ELF-1 (cell line): ENCODE measurements around the gene ZBTB7C.

Experiments
- DNase-seq: peaks from one replicate; pipeline ENCODE4 v3.0.0-alpha.2; 2016; ENCODE audit warnings: low read depth, low spot score

The ZBTB7C gene

DNA sequence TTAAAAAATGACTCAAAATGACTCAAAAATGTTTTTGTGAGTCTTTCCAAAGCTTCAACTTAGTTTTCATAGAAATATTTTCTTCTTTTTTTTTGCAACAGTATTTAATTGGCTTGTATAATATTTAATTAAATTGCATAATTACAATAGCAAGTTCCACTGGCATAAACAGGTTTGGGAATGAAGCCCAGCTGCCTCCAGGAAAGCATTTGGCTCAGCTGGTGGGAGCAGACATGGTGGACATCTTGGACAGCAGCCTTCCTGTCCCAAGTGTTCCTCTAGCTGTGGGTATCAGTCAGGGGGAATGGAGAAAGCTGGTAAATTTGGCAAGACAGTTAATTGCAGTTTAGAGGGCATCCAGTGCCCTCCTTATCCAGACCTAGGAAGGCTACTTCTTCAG, 213.4 kb downstream of the ZBTB7C start:
- no peak for DNase-seq

GRCh38 chr18:48194591-48195181, 214.5 kb downstream of the ZBTB7C start:
- DNase-seq, result no peak

DNA sequence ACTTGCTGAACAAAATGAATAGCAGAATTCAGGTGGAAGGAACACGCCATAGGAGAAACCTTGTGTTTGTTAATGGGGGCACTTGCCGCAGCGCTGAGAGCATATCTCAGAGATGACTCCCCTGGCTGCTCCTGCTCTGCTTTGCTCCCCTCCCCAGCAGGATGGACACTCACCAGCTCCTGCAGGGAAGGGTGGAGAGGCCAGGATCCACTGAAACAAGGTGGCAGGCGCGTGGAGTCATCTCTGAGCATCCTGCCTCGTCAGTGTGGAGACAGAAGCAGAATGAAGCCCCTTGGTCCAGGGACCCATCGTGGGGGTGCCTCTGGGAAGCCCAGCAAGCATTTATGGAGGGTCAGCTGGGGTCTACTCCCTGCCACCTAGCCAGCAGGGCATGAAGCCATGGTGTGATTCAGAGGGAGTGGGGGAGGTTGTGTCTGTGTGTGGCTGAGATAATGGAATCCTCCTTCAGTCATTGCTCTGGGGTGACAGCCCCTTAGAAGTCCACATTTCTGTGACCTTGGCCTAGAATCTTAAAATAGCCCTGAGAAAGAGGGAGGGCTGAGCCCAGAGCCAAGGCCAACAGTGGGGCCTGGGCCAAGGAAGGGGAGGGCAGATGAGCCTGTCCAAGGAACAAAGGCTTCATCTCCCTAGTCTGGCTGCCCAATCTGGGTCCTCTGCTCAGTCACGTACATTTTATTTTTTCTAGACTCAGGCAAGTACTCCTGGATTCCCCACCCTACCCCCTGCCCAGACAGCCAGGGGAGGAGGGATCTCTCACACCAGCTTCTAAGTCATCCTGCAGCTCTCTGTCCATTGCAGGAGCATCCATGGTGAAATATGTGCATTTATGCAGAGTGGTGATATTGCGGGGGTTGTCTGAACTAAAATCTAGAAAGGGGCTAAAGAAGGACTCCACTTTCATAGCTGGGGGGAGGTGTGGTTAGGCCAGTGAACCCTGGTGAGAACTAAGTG, 215.4 kb downstream of the ZBTB7C start:
- no peak for DNase-seq

GRCh38 chr18:48192542-48192941, 216.6 kb downstream of the ZBTB7C start:
- no peak for DNase-seq

- peak; percentile 39 for DNase-seq
Measured at GRCh38 chr18:48191494-48191893, 217.7 kb downstream of the ZBTB7C start.

- no peak for DNase-seq
Measured at GRCh38 chr18:48190994-48191393, 218.2 kb downstream of the ZBTB7C start.

DNA sequence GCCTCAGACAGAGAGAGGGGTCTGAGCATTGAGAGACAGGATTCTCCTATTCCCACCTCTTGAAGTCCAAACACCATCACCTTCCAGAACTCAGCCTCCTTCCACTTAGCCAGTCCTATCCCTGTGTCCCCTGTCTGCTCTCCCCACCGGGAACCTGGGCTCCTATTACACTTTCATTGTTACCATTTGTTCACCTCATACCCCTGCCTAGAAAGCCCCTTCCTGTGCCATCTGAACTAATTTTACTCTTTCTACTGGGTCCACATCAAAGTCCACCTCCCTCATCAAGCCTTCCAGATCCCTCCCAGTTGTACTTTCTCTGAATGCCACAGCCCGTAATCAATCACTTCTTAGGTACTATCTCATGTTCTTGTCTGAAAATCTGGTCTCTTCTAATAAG, 220.6 kb downstream of the ZBTB7C start:
- DNase-seq, result no peak

- DNase-seq, result no peak
Measured at GRCh38 chr18:48186861-48187260, 222.3 kb downstream of the ZBTB7C start.

DNA sequence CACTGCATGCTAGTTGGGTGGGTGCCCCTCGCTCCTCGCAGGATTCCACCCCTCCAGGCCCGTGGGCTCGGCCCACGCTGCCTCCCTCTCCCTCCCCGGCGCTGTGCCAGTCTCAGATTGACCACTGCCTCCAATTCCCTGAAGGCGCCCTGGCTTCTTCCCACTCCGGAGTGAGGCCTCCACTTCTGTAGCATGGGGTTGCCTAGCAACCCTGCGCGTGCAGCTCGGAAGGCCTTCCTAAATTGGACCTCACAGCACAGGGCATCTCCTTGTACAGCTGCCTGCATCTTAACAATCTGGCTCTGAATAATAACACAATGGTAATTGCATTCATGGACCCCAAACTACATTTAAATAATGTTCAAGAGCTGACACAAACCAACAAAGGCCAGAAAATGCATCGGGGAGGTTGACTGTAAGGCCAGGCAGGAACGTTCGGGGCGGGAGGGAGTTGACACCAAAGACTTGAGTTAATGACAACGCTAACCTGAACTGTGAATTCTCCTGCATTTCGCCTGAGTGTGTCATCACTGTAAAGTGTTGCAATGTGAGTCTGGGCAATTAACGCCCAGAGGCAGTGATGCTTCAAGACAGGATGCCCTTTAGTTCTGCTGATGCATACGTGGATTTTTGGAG, 222.9 kb downstream of the ZBTB7C start:
- DNase-seq, result peak; percentile 26

- DNase-seq, result no peak
Measured at GRCh38 chr18:48184118-48184517, 225.1 kb downstream of the ZBTB7C start.

DNA sequence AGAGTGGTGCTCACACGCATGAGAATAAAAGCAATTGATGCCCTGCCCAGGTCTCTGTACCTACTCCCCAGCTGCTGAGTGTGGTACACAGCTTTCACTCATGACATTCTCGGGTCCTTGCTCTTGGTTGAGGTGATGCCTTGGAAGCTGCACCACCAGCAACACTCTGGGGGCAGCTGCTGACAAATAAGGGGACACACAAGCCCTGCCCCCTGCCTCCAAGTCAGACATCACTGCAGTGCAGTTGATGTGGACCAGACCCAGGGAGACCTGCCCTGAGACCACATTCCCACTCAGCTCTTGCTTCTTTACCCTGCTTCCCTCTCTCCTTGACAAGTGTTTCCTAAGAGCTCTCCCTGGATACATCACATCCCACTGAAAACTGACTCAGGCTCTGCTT, 225.6 kb downstream of the ZBTB7C start:
- DNase-seq, result no peak

- no peak for DNase-seq
Measured at GRCh38 chr18:48182779-48183178, 226.4 kb downstream of the ZBTB7C start.

DNA sequence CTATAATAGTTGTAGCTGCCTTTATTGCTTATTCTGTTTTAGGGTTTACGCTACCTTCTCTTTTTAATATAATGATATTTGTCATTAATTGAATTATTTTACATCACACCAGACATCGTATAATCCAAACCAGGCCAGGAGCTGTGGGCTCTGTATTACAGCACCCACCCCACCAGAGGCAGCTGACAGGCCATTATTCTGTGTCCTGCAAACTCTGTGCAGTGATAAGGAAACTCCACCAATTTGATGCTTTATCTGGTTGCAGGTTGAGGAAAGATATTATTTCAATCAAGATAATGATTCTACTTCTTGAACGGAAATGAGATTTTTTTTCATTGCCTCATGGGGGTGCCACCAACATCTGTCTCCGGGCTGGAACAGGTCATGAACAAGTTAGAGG, 227.3 kb downstream of the ZBTB7C start:
- DNase-seq, result no peak

DNA sequence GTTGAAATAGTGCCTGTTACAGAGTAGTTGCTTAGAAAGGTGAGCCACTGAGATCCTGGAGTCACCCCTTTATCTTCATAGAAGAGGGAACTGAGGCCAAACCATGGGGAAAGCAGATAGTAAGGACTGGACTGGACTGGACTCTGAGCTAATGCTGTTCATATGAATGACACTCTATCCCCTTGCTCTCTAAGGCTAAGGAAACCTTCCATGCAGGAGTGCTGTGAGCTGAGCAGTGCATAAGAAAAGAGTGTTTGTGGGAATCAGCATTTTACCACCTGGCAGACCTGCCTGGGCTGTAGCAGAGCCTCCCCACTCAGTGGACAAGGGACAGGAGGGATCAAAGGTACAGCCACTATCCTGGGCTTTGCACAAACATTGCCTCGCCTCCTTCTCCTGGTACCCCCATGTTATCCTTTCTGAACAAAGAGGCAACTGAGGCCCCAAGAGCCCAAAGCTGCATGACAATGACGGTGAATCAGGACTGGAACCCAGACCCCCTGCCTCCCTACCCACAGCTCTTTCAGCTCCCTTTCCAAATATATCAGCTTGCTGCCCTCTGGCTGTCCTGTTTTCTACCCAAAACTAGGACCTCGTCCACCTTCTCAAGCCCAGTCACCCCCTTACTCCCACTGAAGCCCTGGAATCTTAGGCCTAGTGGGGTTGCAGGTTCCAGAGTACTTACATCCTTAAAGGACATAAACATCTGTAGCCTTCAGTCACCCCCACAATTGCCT, 227.9 kb downstream of the ZBTB7C start:
- no peak for DNase-seq

- DNase-seq, result no peak
Measured at GRCh38 chr18:48179666-48180065, 229.5 kb downstream of the ZBTB7C start.

- DNase-seq, result no peak
Measured at GRCh38 chr18:48179001-48179400, 230.2 kb downstream of the ZBTB7C start.

DNA sequence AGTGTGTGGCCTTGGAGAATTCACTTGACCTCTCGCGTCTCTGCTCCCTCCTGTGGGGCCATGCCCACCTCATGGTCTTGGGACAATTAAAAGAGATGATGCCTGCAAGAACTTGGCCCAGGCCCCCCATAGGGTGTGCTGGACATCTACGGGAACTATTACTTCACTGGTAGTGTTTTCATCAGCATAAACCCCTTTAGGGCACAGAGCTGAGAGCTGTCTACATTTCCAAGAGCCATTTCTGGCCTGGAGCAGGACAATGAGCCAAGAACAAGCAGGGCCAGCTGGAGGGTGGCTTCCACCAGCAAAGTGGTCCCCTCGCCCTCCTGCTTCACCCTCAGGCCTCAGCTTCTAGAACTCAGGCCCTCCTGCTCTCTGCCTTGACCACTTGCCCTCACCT, 232.3 kb downstream of the ZBTB7C start:
- no peak for DNase-seq

DNA sequence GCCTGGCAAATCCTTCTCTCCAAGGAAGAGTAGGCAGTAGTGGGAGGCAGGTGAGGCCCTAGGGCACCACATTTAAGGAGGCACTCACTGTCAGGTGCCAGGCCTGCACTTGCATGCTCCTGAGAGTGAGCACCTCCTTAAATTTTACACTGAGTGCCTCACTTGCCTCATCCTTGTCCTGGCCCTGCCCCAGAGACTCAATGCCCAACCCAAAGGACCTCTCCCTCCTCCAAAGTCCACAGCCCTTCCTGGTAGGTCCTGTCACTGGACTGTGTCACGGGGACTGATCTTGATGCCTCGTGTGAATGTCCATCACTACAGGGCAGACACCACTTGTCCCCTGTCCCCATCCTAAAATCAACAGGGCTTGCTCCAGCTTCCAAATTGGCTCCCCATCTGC, 235.6 kb downstream of the ZBTB7C start:
- DNase-seq, result no peak

DNA sequence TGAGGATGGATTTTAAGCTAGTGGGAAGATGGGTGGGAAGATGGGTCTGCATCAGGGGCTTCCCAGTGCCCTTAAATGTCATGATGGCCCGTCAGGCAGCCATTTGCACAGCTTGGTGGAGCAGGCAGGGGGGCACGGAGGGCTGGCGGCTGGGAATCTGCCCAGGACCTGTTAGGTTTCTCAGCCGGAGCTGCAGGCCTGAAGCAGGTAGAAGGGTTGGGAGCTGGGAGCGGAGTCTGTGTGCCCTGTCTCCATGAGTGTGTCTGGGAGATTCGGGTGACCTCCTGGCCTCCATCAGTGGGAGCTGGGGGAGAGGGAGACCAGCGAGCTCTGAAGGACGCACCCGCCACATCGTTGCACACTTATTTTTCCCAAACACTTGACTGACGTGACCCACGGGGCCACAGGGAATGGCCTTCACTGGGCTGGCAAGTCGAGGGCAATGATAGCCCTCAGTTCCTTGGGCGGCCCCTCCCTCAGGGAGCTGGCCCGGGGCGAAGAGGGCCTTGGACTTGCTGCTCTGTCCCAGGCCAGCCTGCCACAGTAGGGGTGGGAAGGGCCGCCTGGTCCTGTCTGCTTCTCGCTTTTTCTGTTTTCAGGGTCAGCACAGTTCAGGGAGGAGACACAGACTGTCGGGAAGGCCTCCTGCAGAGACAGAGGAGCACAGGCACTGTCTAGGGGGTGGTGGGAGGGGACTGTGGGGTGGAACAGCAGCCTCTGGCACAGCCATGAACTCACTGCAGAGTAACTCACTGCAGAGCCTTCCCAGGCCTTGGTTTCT, 236.8 kb downstream of the ZBTB7C start:
- peak; percentile 34 for DNase-seq

DNA sequence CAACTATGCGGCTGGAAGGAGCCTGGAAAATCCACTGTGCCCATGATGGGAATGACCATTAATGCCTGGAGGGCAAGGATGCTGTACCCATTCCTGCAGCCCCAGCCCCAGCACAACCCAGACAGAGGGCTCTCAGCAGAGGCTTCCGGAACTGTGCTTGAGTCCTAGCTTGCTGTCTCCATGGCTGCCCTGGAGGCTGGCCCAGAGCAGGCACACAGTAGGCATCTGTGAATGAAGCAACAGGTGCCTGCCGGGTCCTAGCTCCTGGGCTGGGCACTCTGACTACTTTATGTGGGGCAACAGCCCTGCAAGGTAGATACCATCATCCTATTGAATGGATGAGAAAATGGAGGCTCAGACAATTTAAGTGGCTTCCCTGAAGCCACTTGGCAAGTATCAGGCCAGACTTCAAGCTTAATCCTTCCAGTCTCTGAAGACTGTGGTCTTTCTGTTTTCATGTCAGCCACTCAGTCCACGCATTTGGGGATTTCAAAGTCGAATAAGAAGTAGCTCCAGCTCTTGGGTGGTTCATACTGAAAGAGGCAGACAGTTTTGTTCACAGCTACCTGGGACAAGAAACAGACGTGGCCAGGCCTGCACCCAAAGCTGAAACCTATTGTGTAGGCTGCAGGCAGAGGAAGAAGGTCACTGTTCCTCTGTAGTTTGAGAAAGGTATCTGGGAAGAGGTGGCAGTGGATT, 237.5 kb downstream of the ZBTB7C start:
- DNase-seq, result no peak

DNA sequence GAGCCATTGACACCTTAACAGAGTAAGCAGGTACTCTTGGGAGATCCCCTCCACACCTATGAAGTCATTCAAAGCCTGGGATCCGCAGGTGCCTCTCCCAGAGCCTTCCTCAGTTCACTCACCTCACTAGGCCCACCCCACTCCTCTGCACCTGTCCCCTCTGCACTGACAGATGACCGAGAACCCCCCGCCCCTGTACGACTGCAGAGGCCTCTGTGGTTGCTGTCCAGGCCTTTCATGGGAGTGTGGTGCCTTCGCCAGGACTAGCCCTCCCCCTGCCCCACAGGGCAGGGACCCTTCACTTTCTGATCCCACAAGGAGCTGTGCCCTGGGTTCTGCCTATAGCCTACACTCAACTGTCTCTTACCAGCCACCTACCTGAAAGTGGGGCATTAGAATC, 238.5 kb downstream of the ZBTB7C start:
- DNase-seq, result no peak
